ENCODE results near the gene CCDC179.

The CCDC179 gene

GRCh38 chr11:22807855-22808570, 52.3 kb downstream of the CCDC179 start:
- peak in 1 of 2 donors; percentile 14 for DNase-seq

DNA sequence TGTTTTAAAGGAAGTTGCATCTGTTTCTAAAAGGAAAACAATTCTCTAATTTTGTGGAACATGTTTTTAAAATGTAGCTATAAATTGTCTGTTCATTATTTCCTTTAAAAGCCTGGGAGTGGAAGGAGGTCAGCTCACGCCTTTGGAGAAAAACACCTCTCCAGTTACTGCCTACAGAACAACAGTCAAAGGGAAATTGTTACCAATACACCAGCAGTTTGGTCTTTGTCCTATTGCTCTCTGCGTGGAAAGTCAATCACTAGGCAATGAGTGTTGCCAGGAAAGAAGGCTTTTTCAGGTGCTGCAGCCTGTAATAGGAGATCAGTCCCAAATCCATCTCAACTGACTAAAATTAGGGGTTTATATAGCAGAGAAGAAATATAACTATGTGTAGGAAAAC, 52.9 kb downstream of the CCDC179 start:
- no peak for DNase-seq

DNA sequence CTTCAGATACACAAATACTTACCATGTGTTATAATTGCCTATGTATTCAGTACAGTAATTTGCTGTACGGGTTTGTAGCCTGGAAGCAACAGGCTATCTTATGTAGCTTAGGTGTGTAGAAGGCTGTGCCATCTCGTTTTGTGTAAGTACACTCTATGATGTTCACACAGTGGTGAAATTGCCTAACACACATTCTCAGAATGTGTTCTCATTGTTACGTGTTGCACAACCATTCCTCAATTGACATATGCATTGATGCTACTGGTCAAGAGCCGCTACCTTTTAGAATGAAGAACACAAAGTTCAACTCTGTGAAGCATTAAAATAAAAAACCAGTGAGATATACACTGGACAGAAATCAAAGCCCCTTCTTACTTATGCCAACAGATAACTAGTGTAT, 57.4 kb downstream of the CCDC179 start:
- DNase-seq = no peak

GRCh38 chr11:22800482-22800881, 59.8 kb downstream of the CCDC179 start:
- no peak for DNase-seq

DNA sequence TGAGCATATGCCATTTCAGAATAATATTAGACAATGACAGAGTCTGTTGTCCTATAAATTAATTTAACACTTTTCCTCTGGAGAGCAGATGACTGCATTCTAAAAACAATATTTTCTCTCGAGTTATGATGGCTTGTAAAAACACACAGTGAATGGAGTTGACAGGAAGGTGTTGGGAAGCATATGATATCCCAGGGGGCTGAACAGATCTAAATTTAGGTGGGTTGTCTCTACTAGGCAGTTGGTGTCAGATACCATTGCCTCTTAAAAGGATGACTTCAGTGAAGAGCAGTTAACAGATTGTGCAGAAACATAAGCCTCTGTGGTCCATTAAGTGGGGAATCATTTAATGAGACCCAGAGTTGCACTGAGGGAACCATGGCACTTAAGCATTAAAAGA, 61.4 kb downstream of the CCDC179 start:
- no peak for DNase-seq

GRCh38 chr11:22797047-22797446, 63.2 kb downstream of the CCDC179 start:
- DNase-seq = no peak
